Aorta (tissue), 5 donors: ENCODE results near the gene TAS1R1. TPM values are rescaled to one million over a fixed set of nuclear protein-coding genes. Genes with fewer than 3 reads are reported as not detected.
A peak's percentile ranks its signal among the peaks of the same experiment; 100 is the strongest.

Experiments used
- ATAC-seq: fragments of 200-7000 bp; cut with Tn5 transposase; one replicate; pipeline ENCODE4 v1.9.1; 2022; ENCODE audit warnings: moderate library complexity; ENCODE audit not compliant: low FRiP score
- DNase-seq, 2 donors: peaks; one replicate each; pipeline ENCODE4 v3.0.0-alpha.2; 2020
- H3K27ac ChIP-seq, 2 donors: one replicate each; pipeline ENCODE4 v1.5.1; 2013; ENCODE audit warnings: low read length in 2 of 2, mild to moderate bottlenecking in 2 of 2, moderate library complexity in 2 of 2, control low read depth in 1 of 2, inconsistent platforms in 1 of 2, low read depth in 1 of 2
- H3K27me3 ChIP-seq, 2 donors: one replicate each; pipeline ENCODE4 v1.6.1; 2013; ENCODE audit warnings: control low read depth in 1 of 2, low read length in 1 of 2, mild to moderate bottlenecking in 1 of 2, moderate library complexity in 1 of 2; ENCODE audit not compliant: insufficient read depth in 2 of 2, control insufficient read depth in 1 of 2
- H3K36me3 ChIP-seq, 2 donors: one replicate each; pipeline ENCODE4 v1.6.1; 2013; ENCODE audit warnings: control low read depth in 1 of 2, low read length in 1 of 2, mild to moderate bottlenecking in 1 of 2; ENCODE audit not compliant: insufficient read depth in 2 of 2, control insufficient read depth in 1 of 2
- H3K4me1 ChIP-seq, 2 donors: one replicate each; pipeline ENCODE4 v1.6.1; 2013; ENCODE audit warnings: low read length in 2 of 2, control low read depth in 1 of 2, mild to moderate bottlenecking in 1 of 2, moderate library complexity in 1 of 2; ENCODE audit not compliant: insufficient read depth in 2 of 2, control insufficient read depth in 1 of 2
- H3K4me3 ChIP-seq, 2 donors: one replicate each; pipeline ENCODE4 v1.5.1; 2013; ENCODE audit warnings: low read length in 2 of 2, control low read depth in 1 of 2, mild to moderate bottlenecking in 1 of 2
- H3K9me3 ChIP-seq: one replicate; pipeline ENCODE4 v1.6.1; 2013; ENCODE audit warnings: mild to moderate bottlenecking, low read length; ENCODE audit not compliant: control insufficient read depth
- WGBS, 2 donors: extraction: QIAGEN DNeasy Blood & Tissue Kit; methylation state at CpG; one replicate each; pipeline ENCODE4 v1.1.7; 2013; 5-methylcytosine and 5-hydroxymethylcytosine counted together
- intact Hi-C, 2 donors: fragments of 100-400 bp; cut with DNase I; formaldehyde crosslinking; loops; one replicate each; pipeline versions ENCODE4 v1.14.2 to v1.15.0; 2022
- polyA plus RNA-seq, 2 donors: library from polyadenylated mRNA; stranded (reverse); fragments of 200-250 nt; gene quantifications; one replicate each; pipeline ENCODE4 v1.2.3, GENCODE V29; 2013
- total RNA-seq, 2 donors: library from RNA; stranded (reverse); fragmentation: NEBNext Ultra II Directional; extraction: Animal tissue kit (Norgen Biotek cat#: 25700); gene quantifications; one replicate each; pipeline ENCODE4 v1.2.1, GENCODE V29; 2021
- donor health status: healthy with polysubstance abuse.
- donor health status: Bipolar disorder and iron deficiency.
- donor health status: DM: no; HTN: no; CAD: no.
- donor health status: DM: no; HTN: no; CAD: no.
- donor health status: DM: yes; HTN: yes; CAD: no.

The TAS1R1 gene
- total and polyA plus RNA-seq, 4 donors = 1.3 TPM; not detected in 3

GRCh38 chr1:6601049-6601922 lies 46.2 kb downstream of the TAS1R1 start:
- Histone ChIP-seq H3K36me3 (peaks cover 0 to 6% of the 10 kb centered on the region in 2 donors), H3K4me3 (peak overlapping the region; percentile 57 to 70), H3K27me3 (peaks cover 0 to 2% of the 10 kb centered on the region in 2 donors), H3K4me1 (no peaks in the 10 kb centered on the region), H3K27ac (peak overlapping the region; percentile 74 to 89), H3K9me3 (no peaks in the 10 kb centered on the region)
- intact Hi-C loops = loop anchor here in 1 of 2 donors (10.0 kb wide), 1 partner anchor 184 kb away; the partner anchor contains the start of gene CAMTA1
- whole genome bisulfite sequencing, 2 donors = 0 to 1% methylated on average over 37 to 40 of the region's 40 CpGs
- ATAC-seq (peak; percentile 71), DNase-seq (peak; percentile 90 to 93)

- H3K4me3 ChIP-seq = peak overlapping the region; percentile 57 to 70
- WGBS, 2 donors = 0% methylated on average over 78 to 103 of the region's 103 CpGs
- no peaks in the 10 kb centered on the region for H3K4me1 ChIP-seq
- ATAC-seq (peak; percentile 3), DNase-seq (peak in 1 of 2 donors; percentile 77)
- intact Hi-C loops = loop anchor here in 1 of 2 donors (10.0 kb wide), 1 partner anchor 183 kb away; the partner anchor contains the start of gene CAMTA1
- peak overlapping the region; percentile 85 to 89 for H3K27ac ChIP-seq
- H3K36me3 ChIP-seq = peaks cover 0 to 6% of the 10 kb centered on the region in 2 donors
- no peaks in the 10 kb centered on the region for H3K9me3 ChIP-seq
- peaks cover 0 to 2% of the 10 kb centered on the region in 2 donors for H3K27me3 ChIP-seq
These were observed 47.0 kb downstream of the TAS1R1 start for GRCh38 chr1:6601923-6602668.

GRCh38 chr1:6602669-6603237 lies 47.6 kb downstream of the TAS1R1 start, which contains the start of gene KLHL21:
Gene KLHL21 (minus strand): TSS chr1:6602869. CDS start chr1:6602817, 52 bp downstream.
- peak within 1 kb of the TSS; percentile 97 to 100 for H3K27ac ChIP-seq
- H3K4me3 ChIP-seq = peak within 1 kb of the TSS; percentile 57 to 70
- peaks cover 0 to 2% of the 10 kb centered on the region in 2 donors for H3K27me3 ChIP-seq
- ATAC-seq (peak; percentile 89), DNase-seq (peak; percentile 95 to 97)
- intact Hi-C loops = loop anchor here in 1 of 2 donors (1.0 to 10.0 kb wide), 2 partner anchors 11 to 182 kb away; partner anchors contain the start of genes CAMTA1 and PHF13
- no peaks in the 10 kb centered on the region for H3K4me1 ChIP-seq
- 0% methylated on average over 39 to 84 of the region's 84 CpGs for WGBS, 2 donors
- H3K9me3 ChIP-seq = no peaks in the 10 kb centered on the region
- H3K36me3 ChIP-seq = peaks cover 0 to 2% of the 10 kb centered on the region in 2 donors

- WGBS, 2 donors = 0 to 1% methylated on average over 36 of the region's 36 CpGs
- intact Hi-C loops = loop anchor here in 1 of 2 donors (1.0 to 10.0 kb wide), 2 partner anchors 10 to 181 kb away; partner anchors contain the start of genes CAMTA1 and PHF13
- no peaks in the 10 kb centered on the region for H3K4me1 ChIP-seq
These were observed 48.3 kb downstream of the TAS1R1 start for GRCh38 chr1:6603238-6603914.

GRCh38 chr1:6603915-6604558 lies 48.9 kb downstream of the TAS1R1 start:
- H3K4me1 ChIP-seq = no peaks in the 10 kb centered on the region
- peak overlapping the region; percentile 97 to 100 for H3K27ac ChIP-seq
- H3K27me3 ChIP-seq = peaks cover 0 to 2% of the 10 kb centered on the region in 2 donors
- peak; percentile 63 for ATAC-seq
- H3K9me3 ChIP-seq = no peaks in the 10 kb centered on the region
- no peak overlapping the region for H3K4me3 ChIP-seq
- H3K36me3 ChIP-seq = no peaks in the 10 kb centered on the region
- whole genome bisulfite sequencing, 2 donors = 3 to 4% methylated on average over 19 of the region's 19 CpGs
- peak; percentile 90 to 93 for DNase-seq
- intact Hi-C loops = loop anchor here in 1 of 2 donors (1.0 to 10.0 kb wide), 2 partner anchors 9 to 181 kb away; partner anchors contain the start of genes CAMTA1 and PHF13

More at GRCh38 chr1:6603238-6603914, 48.3 kb downstream of the TAS1R1 start:
- peaks cover 0 to 2% of the 10 kb centered on the region in 2 donors for H3K36me3 ChIP-seq
- peaks cover 0 to 2% of the 10 kb centered on the region in 2 donors for H3K27me3 ChIP-seq
- DNase-seq = peak; percentile 73 to 86
- peak overlapping the region; percentile 49 to 60 for H3K4me3 ChIP-seq
- H3K9me3 ChIP-seq = no peaks in the 10 kb centered on the region
- peak overlapping the region; percentile 97 to 100 for H3K27ac ChIP-seq
- ATAC-seq = peak; percentile 63

- intact Hi-C loops = loop anchor here in 1 of 2 donors (1.0 kb wide), 1 partner anchor 10 kb away; no protein-coding TSS in a partner anchor
- 0 to 1% methylated on average over 61 to 67 of the region's 67 CpGs for WGBS, 2 donors
- no peaks in the 10 kb centered on the region for H3K9me3 ChIP-seq
- H3K4me1 ChIP-seq = no peaks in the 10 kb centered on the region
- DNase-seq (peak; percentile 69 to 83), ATAC-seq (peak; percentile 81)
- H3K27me3 ChIP-seq = no peaks in the 10 kb centered on the region
- no peaks in the 10 kb centered on the region for H3K36me3 ChIP-seq
- H3K4me3 ChIP-seq = peak overlapping the region; percentile 67
- peak overlapping the region in 1 of 2 donors; percentile 92 for H3K27ac ChIP-seq
These were observed 57.7 kb downstream of the TAS1R1 start for GRCh38 chr1:6612641-6613360.
